HepG2 (cell line): Measurements from ENCODE around the gene BSN. TPM values are rescaled to one million over a fixed set of nuclear protein-coding genes. Genes with fewer than 3 reads are reported as not detected.

Experiments
- AGO1 ChIP-seq: fragments of 200-400 bp; formaldehyde crosslinking; IDR thresholded peaks from 2 replicates; pipeline ENCODE4 v1.6.1; 2017; ENCODE audit warnings: mild to moderate bottlenecking, low read depth, low read length, moderate library complexity; ENCODE audit not compliant: poor library complexity, severe bottlenecking
- EED ChIP-seq: sonication (generic); formaldehyde crosslinking; IDR thresholded peaks from 2 replicates; pipeline ENCODE4 v1.5.0; 2020; ENCODE audit warnings: mild to moderate bottlenecking, missing genetic modification reagents
- MED1 ChIP-seq: sonication (generic); formaldehyde crosslinking; IDR thresholded peaks from 2 replicates; pipeline ENCODE4 v1.4.0; 2020; ENCODE audit warnings: missing genetic modification reagents
- PAXIP1 ChIP-seq: sonication (generic); formaldehyde crosslinking; conservative IDR thresholded peaks from 2 replicates; pipeline ENCODE4 v1.4.0; 2020; ENCODE audit warnings: mild to moderate bottlenecking, missing genetic modification reagents, moderate library complexity
- PITX1 ChIP-seq: sonication (generic); formaldehyde crosslinking; IDR thresholded peaks from 2 replicates; pipeline ENCODE4 v1.5.1; 2020; ENCODE audit warnings: mild to moderate bottlenecking, missing genetic modification reagents
- SOX6 ChIP-seq, 2 experiments: fragments of 450-650 bp in 1 of 2; sonication (generic) in 1 of 2; formaldehyde crosslinking in 1 of 2; IDR thresholded peaks; 2 replicates each; pipeline versions ENCODE4 v1.4.0 to v1.6.1; 2017 to 2020; ENCODE audit warnings: antibody characterized with exemption in 1 of 2, mild to moderate bottlenecking in 1 of 2, missing genetic modification reagents in 1 of 2
- TARDBP ChIP-seq: sonication (generic); formaldehyde crosslinking; IDR thresholded peaks from 2 replicates; pipeline ENCODE4 v1.8.0; 2022; ENCODE audit warnings: mild to moderate bottlenecking, missing genetic modification reagents
- ZBTB7B ChIP-seq: sonication (generic); formaldehyde crosslinking; IDR thresholded peaks from 2 replicates; pipeline ENCODE4 v1.4.0; 2020; ENCODE audit warnings: missing genetic modification reagents
- ZFY ChIP-seq: sonication (generic); formaldehyde crosslinking; IDR thresholded peaks from 2 replicates; pipeline ENCODE4 v1.4.0; 2020; ENCODE audit warnings: missing genetic modification reagents
- ZNF609 ChIP-seq: sonication (generic); formaldehyde crosslinking; IDR thresholded peaks from 2 replicates; pipeline ENCODE4 v1.4.0; 2020; ENCODE audit warnings: mild to moderate bottlenecking, missing genetic modification reagents, borderline replicate concordance
- ZNF644 ChIP-seq: IDR thresholded peaks from 2 replicates; pipeline ENCODE4 v1.6.1; 2016; ENCODE audit warnings: low read depth
- polyA plus RNA-seq, 8 experiments: library from polyadenylated mRNA; depleted of rRNA in 3 of 8; stranded (reverse) in 7 of 8; unstranded in 1 of 8; fragments of >200 nt; fragmentation: Illumina TruSeq in 4 of 8; extraction: Trizol in 4 of 8; gene quantifications; 2 replicates each; pipeline versions ENCODE4 v1.2.1 to v1.2.3, GENCODE V29; 2011 to 2016; ENCODE audit warnings: low read depth in 4 of 8, missing spikeins in 1 of 8, mixed read lengths in 1 of 8; ENCODE audit not compliant: insufficient read depth in 1 of 8
- total RNA-seq, 5 experiments: library from RNA; depleted of rRNA; stranded (reverse); fragments of >200 nt; fragmentation: Illumina TruSeq; extraction: Trizol; gene quantifications; 2 replicates each; pipeline ENCODE4 v1.2.3, GENCODE V29; 2016; ENCODE audit warnings: low read depth in 1 of 5

BSN gene
- total and polyA plus RNA-seq, 2 of the 13 experiments (the other 11 are each of a cell fraction or from before 2014, with no cell fraction given), result 0.42 to 0.86 TPM

- TF ChIP-seq PAXIP1 (peak; percentile 90), ZNF609 (CRISPR knock-in tag) (no peak), TARDBP (CRISPR knock-in tag) (0 out of 2 replicates have a peak, but pooled peaks have one; percentile 13), PITX1 (CRISPR knock-in tag) (0 out of 2 replicates have a peak, but pooled peaks have one; percentile 61), MED1 (CRISPR knock-in tag) (peak; percentile 25; the same call in 1 of the 2 replicates), ZBTB7B (CRISPR knock-in tag) (peak; percentile 96), SOX6 (IDR thresholded peaks at IDR 0.05) (no peak), SOX6 (CRISPR knock-in tag; IDR thresholded peaks at IDR 0.05) (peak; percentile 50; the same call in 1 of the 2 replicates), ZFY (0 out of 2 replicates have a peak, but pooled peaks have one; percentile 8), ZNF644 (peak; percentile 72; the same call in 1 of the 2 replicates), EED (0 out of 2 replicates have a peak, but pooled peaks have one; percentile 22), AGO1 (no peak)
Measured at GRCh38 chr3:49570028-49570654, 15.9 kb downstream of the BSN start (continued).
